ENCODE measurements around the gene EMC1.

DNA sequence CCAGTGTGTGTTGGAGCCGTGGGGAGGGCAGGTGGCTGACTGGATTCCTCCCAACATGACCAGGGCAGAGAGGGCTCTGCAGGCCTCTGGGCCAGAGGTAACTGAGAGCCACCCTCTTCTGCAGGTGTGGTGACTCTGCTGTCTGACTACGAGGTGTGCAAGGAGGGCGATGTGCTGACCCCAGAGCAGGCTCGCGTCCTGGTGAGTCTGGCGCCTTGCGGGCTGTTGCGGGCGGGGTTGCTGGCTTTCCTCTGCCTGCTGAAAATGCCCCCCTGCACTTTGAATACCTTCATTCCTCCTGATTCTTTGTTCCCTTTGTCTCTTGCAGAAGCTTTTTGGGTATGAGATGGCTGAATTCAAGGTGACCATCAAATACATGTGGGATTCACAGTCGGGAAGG, 7.0 kb upstream of the EMC1 start:
- TF ChIP-seq POLR2A (IDR thresholded peaks at IDR 0.05), result no peak
- no peak for TF ChIP-seq EP300 (IDR thresholded peaks at IDR 0.05)

Data from ovary (tissue), 1 donor.